Glomerular visceral epithelial cell (primary cell): ENCODE results near the gene GLP2R.

Experiments
- DNase-seq: peaks from one replicate; pipeline ENCODE4 v3.0.0-alpha.2; 2016; ENCODE audit errors: extremely low spot score

Gene GLP2R

GRCh38 chr17:9854255-9854654 is 28.5 kb downstream of the GLP2R start:
- DNase-seq = no peak

GRCh38 chr17:9855036-9855435 is 29.3 kb downstream of the GLP2R start:
- no peak for DNase-seq

DNA sequence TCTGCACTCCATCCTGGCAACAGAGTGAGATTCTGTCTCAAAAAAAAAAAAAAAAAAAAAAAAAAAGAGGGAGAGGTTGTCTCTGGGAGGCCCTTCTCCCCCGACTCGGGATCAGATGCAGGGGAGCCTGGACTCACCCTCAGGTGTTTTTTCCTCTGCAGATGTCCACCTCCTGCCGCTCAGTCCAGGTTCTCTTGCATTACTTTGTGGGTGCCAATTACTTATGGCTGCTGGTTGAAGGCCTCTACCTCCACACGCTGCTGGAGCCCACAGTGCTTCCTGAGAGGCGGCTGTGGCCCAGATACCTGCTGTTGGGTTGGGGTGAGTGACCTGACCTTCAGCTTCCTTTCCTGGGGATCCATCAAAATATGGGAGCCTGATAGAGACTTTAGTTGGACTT is 34.1 kb downstream of the GLP2R start:
- DNase-seq = no peak

- no peak for DNase-seq
Measured at GRCh38 chr17:9860851-9861250, 35.1 kb downstream of the GLP2R start.

- DNase-seq = no peak
Measured at GRCh38 chr17:9862220-9862619, 36.5 kb downstream of the GLP2R start.

DNA sequence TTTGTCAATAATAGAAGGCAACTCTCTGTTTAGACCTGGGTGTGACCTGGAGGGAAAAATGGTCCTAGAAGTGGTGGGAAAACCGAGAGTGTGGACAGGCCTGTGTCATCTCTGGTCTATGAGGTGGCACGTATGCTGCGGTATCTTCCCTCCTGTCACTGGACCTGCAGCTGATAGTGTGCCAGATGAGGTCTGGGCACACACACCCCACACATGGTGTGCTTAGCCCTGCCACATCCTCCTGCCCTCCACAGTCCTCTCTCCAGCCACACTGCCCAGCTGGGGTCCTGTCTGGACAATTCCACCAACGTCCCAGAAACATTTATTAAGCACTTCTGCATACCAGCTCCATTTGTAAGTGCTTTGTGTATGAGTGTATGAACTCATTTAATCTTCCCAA is 37.2 kb downstream of the GLP2R start:
- no peak for DNase-seq

DNA sequence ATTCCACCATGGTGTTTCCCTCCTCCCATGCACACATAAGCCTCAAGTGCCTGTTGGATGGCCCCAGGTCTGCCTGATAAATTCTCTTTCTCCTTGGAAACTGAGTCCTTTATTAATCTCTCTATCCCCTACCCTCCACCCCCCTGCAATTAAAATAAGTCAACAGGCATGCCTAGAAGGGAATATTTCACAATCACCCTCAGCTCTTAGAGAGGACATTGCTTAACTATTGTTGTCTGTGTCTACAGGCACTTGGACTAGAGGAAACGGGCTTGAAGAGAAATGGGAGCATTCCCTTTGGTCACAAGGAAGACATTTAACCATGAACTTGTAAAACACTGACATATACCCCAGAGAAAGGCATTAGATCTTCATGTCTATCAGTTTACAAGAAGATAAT is 39.9 kb downstream of the GLP2R start:
- DNase-seq = no peak

DNA sequence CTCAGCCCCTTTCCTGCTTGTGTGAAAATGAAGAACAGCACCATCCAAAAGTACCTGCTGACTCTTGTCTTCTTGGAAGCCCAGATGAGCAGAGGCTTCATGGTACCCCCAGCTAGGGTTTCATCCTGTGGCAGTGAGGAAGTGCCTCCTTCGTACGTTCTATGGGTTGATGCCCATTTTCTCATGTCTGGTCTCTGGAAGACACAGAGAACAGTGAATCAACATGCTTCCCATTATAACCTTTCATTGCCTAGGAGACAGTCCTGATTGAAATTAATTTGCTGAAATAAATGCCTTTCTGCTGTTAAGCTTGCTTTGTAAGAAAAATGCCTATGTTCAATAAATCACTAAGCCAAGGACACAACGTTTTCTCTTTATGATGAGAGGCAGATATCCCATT is 42.8 kb downstream of the GLP2R start:
- no peak for DNase-seq

DNA sequence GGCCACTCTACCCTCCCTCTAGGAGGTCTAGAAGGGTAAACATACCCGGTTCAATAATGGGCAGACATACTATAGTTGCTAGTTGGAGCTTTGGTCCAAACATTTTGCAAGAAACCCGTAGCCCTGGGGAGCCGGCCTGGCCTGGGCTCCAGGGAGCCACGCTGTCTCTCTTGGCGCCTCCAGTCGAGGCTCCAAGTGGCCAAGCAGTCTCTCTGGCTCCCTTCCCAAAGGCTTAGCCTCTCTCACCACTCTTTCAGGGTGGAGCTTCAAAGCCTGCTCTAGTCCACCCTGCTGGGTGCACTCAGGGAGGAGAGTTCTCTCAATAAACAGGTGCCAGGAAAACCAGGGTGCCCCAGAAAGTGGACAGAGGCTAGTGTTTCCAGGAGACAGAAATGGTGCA is 47.1 kb downstream of the GLP2R start:
- no peak for DNase-seq

GRCh38 chr17:9874722-9875121 is 49.0 kb downstream of the GLP2R start:
- no peak for DNase-seq

DNA sequence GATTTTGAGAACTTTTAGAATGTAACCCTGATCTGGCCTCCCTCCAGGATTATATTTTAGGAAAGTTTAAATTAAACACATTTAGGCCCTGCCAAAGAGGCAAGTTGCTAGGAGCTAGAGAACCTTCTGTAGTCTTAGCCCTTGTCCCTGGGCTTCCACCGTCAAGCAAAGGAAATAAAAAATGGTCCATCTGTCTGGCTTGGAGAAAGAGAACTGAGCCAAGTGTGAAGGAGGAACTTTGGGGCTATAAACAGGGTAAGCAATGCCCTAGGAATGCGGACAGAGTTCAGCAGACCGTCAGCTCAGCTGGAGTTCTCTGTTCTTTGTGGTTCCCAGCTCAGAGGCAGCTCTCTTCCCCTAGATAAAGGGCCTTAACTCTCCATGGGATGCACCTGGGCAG is 49.7 kb downstream of the GLP2R start:
- DNase-seq = peak; percentile 51

GRCh38 chr17:9878356-9878755 is 52.6 kb downstream of the GLP2R start:
- no peak for DNase-seq

- DNase-seq = peak; percentile 31
Measured at GRCh38 chr17:9878786-9879525, 53.2 kb downstream of the GLP2R start.

- DNase-seq = peak; percentile 66
Measured at GRCh38 chr17:9880582-9880999, 54.9 kb downstream of the GLP2R start.

- no peak for DNase-seq
Measured at GRCh38 chr17:9883451-9883850, 57.7 kb downstream of the GLP2R start.

- DNase-seq = no peak
Measured at GRCh38 chr17:9886141-9886930, 60.6 kb downstream of the GLP2R start.

DNA sequence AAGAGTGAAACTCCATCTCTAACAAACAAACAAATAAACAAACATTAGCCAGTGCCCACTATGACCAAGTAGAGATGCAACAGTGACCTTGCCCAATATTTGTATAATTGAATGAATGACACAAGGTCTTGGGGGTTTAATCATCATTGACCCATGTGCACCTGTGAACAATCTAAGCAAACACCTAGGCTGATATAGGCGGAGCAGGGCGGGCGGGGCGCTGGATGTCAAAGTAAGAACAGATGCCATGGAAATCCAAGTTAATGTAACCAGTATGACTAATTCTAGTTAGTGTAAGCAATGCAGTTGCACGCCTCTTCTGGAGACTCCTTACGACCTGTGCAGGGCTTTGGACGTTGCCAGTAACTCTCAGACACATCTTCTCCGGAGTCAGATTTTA is 61.8 kb downstream of the GLP2R start:
- DNase-seq = no peak

- peak; percentile 30 for DNase-seq
Measured at GRCh38 chr17:9890124-9890523, 64.4 kb downstream of the GLP2R start.

GRCh38 chr17:9893411-9894012 is 67.8 kb downstream of the GLP2R start:
- DNase-seq = no peak

DNA sequence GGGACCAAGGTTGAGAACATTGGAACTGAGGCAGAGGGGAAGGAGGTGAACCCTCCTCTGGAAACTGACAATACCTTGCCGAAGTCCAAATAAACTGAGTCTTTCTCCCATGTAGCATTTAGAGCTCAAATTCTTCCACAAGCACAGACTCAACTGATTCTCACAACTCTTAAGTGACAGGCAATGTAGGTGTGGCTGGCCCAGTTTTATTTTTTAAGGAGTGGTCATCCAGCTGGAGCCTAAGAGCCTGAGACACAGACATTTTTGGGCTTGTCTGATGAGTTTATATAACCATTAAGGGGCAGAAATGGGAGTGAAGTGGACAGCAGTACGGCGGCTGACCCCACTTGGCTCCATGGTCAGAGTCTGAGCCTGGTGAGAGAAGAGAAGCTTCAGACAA is 68.5 kb downstream of the GLP2R start:
- no peak for DNase-seq

DNA sequence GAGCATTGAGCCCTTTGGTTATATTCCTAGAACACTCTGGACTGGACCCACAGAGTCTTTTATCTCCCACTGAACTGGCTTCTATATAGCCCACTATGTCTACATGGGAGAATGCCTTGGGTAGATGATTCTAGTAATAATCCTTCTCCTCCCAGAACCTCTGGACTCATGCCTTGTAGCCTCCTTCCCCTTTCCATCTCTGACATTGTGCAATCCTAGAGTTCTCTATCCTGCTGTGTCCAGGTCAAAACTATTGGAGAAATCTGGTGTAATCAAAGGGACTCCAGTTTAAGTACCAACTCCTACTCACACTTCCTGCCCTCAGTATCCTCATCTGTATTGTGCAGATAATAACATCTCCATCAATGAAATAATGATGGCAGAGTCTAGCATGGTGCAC is 70.2 kb downstream of the GLP2R start:
- DNase-seq = no peak

GRCh38 chr17:9897372-9897968 is 71.7 kb downstream of the GLP2R start:
- DNase-seq = no peak

DNA sequence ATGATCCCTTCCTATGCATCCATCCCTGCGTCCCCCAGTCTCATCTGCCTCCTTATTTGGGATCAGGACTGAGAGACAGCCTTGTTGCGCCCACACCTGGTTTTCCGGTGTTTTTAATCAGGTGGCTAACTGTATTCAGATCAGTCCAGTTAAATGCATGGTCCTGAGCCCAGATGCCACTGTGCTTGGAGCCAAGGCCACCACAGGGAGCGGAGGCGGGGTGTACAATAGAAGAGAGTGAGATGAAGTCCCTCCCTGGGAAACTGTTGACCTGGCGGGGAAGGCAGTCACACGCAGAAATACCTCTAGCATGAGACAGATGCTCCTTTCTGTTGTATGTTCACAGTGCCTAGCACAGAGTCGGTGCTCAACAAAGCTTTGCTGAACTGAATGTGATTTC is 73.1 kb downstream of the GLP2R start:
- no peak for DNase-seq
